LNCAP (cell line): ENCODE data around the gene ZFYVE27.

Experiments
- TF ChIP-seq, protein P1 (sequence below): fragments of 450-650 bp; IDR thresholded peaks from 2 replicates; pipeline ENCODE4 v1.5.1; 2017; ENCODE audit warnings: mild to moderate bottlenecking

Gene ZFYVE27

DNA sequence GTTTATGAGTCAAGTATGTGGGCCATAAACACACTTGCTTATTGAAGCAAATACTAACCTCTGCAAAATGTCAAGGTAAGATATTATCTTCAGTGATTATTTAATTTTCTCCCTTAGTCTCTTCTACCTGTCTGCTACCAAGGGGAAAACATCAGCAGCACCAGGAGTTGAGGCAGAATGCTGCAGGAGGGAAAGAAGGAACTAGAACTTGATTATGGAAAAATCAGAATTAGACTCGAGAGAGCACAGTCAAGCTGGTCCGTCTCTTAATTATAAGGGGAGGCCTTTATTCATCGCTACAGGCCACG, 4.9 kb upstream of the ZFYVE27 start:
- TF ChIP-seq, protein P1, sequence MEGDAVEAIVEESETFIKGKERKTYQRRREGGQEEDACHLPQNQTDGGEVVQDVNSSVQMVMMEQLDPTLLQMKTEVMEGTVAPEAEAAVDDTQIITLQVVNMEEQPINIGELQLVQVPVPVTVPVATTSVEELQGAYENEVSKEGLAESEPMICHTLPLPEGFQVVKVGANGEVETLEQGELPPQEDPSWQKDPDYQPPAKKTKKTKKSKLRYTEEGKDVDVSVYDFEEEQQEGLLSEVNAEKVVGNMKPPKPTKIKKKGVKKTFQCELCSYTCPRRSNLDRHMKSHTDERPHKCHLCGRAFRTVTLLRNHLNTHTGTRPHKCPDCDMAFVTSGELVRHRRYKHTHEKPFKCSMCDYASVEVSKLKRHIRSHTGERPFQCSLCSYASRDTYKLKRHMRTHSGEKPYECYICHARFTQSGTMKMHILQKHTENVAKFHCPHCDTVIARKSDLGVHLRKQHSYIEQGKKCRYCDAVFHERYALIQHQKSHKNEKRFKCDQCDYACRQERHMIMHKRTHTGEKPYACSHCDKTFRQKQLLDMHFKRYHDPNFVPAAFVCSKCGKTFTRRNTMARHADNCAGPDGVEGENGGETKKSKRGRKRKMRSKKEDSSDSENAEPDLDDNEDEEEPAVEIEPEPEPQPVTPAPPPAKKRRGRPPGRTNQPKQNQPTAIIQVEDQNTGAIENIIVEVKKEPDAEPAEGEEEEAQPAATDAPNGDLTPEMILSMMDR, result no peak; the same call in 1 of the 2 replicates

GRCh38 chr10:97733256-97733655, 3.7 kb upstream of the ZFYVE27 start:
- TF ChIP-seq, protein P1, result no peak

GRCh38 chr10:97734021-97734420, 2.9 kb upstream of the ZFYVE27 start:
- TF ChIP-seq, protein P1, result no peak

GRCh38 chr10:97736403-97736901, 476 bp upstream of the ZFYVE27 start:
- TF ChIP-seq, protein P1, result no peak

DNA sequence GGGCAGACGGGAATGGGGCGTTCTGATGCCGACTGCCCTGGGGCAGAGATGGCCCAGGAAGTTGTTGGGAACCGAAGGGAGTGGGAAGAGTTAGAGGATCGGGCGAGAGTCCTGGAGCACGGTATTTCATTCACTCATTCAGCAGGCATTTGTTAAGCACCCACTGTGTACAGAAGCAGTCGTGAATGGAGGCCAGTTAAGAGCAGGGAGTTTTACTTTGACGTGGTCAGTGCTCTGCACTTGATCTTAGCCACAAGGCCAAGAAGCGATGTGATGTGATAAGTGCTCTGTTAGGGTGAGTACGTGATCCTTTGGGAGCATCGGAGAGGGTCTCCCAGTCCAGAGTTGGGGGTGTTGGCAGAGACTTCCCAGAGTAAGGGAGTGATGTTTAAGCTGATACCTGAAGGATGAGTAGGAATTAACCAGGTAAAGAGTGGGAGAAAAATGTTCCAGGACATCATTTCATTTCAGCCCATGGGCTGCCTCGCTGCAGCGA, 890 bp downstream of the ZFYVE27 start:
- TF ChIP-seq, protein P1, result no peak

DNA sequence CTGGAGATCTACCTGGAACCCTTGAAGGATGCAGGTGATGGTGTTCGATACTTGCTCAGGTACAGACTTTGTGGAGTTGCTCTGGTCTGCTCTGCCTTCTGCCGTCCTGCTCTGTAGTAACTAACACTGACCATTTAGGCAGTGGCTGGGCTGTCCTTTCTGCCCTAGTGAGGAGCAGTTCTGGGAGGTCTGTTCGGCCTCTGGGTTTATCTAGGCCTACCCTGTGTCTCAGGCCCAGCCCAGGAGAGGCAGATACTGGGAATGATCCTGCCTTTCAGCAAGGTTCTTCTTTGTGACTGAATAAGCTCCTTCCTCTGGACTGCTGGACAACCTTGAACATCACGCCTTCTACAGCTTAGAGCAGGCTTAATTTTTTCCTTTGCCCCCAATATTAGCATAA, 1.7 kb downstream of the ZFYVE27 start:
- TF ChIP-seq, protein P1, result no peak

DNA sequence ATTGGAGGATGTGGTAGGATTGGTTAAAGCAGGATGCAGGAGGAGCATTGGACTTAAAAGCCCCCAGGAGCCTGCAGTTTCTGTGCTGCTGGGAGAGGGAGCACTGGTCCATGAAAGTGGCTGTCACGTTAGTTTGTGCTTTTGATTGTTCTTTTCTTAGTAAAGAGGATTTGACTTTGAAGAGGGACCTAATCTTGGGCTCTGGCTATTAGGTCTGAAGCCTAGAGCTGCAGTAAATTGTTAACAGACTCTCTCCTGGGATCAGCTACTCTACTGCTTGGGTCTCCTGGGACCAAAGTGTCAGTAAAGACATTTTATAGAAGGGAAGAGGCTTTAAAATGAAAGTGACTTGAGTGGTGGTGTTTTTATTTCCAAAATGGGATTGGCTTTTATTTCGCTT, 3.7 kb downstream of the ZFYVE27 start:
- TF ChIP-seq, protein P1, result no peak
